Fibroblast of lung (primary cell): ENCODE measurements around the gene FOXJ1. TPM values are rescaled to one million over a fixed set of nuclear protein-coding genes. Genes with fewer than 3 reads are reported as not detected.

ENCODE experiments used
- DNase-seq, 2 donors: peaks; one replicate each; pipeline versions ENCODE4 v3.0.0 to v3.0.0-alpha.2; 2010; ENCODE audit warnings: low read depth in 2 of 2
- H2AFZ ChIP-seq: 2 replicates; pipeline ENCODE4 v1.5.1; 2012; ENCODE audit warnings: low read length, control low read depth, inconsistent platforms
- H3K27ac ChIP-seq: 2 replicates; pipeline ENCODE4 v1.5.1; 2011; ENCODE audit warnings: low read length, control low read depth; ENCODE audit not compliant: insufficient read depth
- H3K27me3 ChIP-seq: 2 replicates; pipeline ENCODE4 v1.5.1; 2011; ENCODE audit warnings: mild to moderate bottlenecking, low read length; ENCODE audit not compliant: control insufficient read depth, insufficient read depth
- H3K36me3 ChIP-seq: 2 replicates; pipeline ENCODE4 v1.5.1; 2011; ENCODE audit warnings: low read length; ENCODE audit not compliant: control insufficient read depth, insufficient read depth
- H3K4me1 ChIP-seq: 2 replicates; pipeline ENCODE4 v1.5.1; 2011; ENCODE audit warnings: low read length; ENCODE audit not compliant: control insufficient read depth, insufficient read depth; ENCODE audit errors: extremely low read depth
- H3K4me2 ChIP-seq: 2 replicates; pipeline ENCODE4 v1.5.1; 2011; ENCODE audit warnings: low read length, control low read depth; ENCODE audit not compliant: insufficient read depth; ENCODE audit errors: extremely low read depth
- H3K4me3 ChIP-seq, 4 experiments: fragments of 200-600 bp in 1 of 4; sonication (generic) in 1 of 4; replicated peaks in 1 of 4; 2 replicates each; pipeline ENCODE4 v1.5.1; 2011 to 2016; ENCODE audit warnings: low read length in 4 of 4, low read depth in 3 of 4, mild to moderate bottlenecking in 3 of 4, control low read depth in 2 of 4, inconsistent platforms in 1 of 4, mixed read lengths in 1 of 4; ENCODE audit not compliant: insufficient read depth in 1 of 4; ENCODE audit errors: control extremely low read depth in 1 of 4
- H3K79me2 ChIP-seq: 2 replicates; pipeline ENCODE4 v1.5.1; 2012; ENCODE audit warnings: mild to moderate bottlenecking, low read length, inconsistent platforms; ENCODE audit not compliant: control insufficient read depth, insufficient read depth
- H3K9ac ChIP-seq: 2 replicates; pipeline ENCODE4 v1.5.1; 2011; ENCODE audit warnings: mild to moderate bottlenecking, low read length, control low read depth; ENCODE audit not compliant: insufficient read depth
- H3K9me3 ChIP-seq: 2 replicates; pipeline ENCODE4 v1.5.1; 2012; ENCODE audit warnings: low read depth, low read length; ENCODE audit not compliant: control insufficient read depth, insufficient read depth
- H4K20me1 ChIP-seq: 2 replicates; pipeline ENCODE4 v1.5.1; 2011; ENCODE audit warnings: low read length; ENCODE audit not compliant: control insufficient read depth, insufficient read depth; ENCODE audit errors: extremely low read depth
- EZH2 ChIP-seq: IDR thresholded peaks from 2 replicates; pipeline ENCODE4 v1.5.1; 2012; ENCODE audit warnings: low read length, control low read depth, mild to moderate bottlenecking; ENCODE audit errors: missing control alignments
- polyA plus RNA-seq, 2 donors: library from polyadenylated mRNA; depleted of rRNA in 1 of 2; stranded (reverse) in 1 of 2; unstranded in 1 of 2; fragments of >200 nt; gene quantifications; 2 replicates each; pipeline ENCODE4 v1.2.1, GENCODE V29; 2011 to 2012; ENCODE audit warnings: missing spikeins in 1 of 2
- total RNA-seq: library from RNA; depleted of rRNA; stranded (reverse); fragments of >200 nt; gene quantifications from 2 replicates; pipeline ENCODE4 v1.2.1, GENCODE V29; 2014
- TF ChIP-seq, protein P1 (sequence below), 2 donors: IDR thresholded peaks in 1 of 2; conservative IDR thresholded peaks in 1 of 2; 1 replicate in 1 of 2; 2 replicates in 1 of 2; pipeline ENCODE4 v1.5.1; 2011 to 2012; ENCODE audit warnings: low read length in 2 of 2, control low read depth in 1 of 2, inconsistent platforms in 1 of 2, low read depth in 1 of 2, mild to moderate bottlenecking in 1 of 2

Gene FOXJ1
- total and polyA plus RNA-seq, 2 donors (not counting 1 experiment from before 2014, with no cell fraction given), result not detected

DNA sequence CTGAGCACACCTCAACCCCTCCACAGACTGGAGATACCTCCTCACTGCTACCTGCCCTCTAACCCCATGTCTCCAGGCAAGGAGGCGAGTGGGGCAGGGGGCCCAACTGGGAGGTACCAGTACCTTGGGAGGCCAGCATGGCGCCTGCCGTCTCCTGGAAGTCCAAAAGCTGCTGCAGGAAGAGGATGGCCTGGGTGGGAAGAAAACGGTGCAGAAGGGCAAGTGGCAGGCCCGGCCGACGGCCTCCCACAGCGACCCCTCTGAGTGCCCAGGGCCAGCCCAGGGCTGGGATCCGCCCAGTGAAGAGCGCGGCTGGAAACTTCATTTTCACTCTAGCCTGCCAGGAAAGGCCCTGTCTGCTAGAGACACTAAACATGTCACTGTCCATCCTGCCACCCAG, 53.5 kb downstream of the FOXJ1 start:
- H3K27me3 ChIP-seq, result no peaks in the 10 kb centered on the region
- H4K20me1 ChIP-seq, result no peaks in the 10 kb centered on the region
- peaks cover 31% of the 10 kb centered on the region for H3K36me3 ChIP-seq
- TF ChIP-seq EZH2, result no peak
- TF ChIP-seq, protein P1, sequence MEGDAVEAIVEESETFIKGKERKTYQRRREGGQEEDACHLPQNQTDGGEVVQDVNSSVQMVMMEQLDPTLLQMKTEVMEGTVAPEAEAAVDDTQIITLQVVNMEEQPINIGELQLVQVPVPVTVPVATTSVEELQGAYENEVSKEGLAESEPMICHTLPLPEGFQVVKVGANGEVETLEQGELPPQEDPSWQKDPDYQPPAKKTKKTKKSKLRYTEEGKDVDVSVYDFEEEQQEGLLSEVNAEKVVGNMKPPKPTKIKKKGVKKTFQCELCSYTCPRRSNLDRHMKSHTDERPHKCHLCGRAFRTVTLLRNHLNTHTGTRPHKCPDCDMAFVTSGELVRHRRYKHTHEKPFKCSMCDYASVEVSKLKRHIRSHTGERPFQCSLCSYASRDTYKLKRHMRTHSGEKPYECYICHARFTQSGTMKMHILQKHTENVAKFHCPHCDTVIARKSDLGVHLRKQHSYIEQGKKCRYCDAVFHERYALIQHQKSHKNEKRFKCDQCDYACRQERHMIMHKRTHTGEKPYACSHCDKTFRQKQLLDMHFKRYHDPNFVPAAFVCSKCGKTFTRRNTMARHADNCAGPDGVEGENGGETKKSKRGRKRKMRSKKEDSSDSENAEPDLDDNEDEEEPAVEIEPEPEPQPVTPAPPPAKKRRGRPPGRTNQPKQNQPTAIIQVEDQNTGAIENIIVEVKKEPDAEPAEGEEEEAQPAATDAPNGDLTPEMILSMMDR (conservative IDR thresholded peaks at IDR 0.05 in 1 of 2, IDR thresholded peaks at IDR 0.05 in 1 of 2; ENCODE audit: low read depth in 1 of 2, low read length in 2 of 2), result no peak
- no peaks in the 10 kb centered on the region for H3K9me3 ChIP-seq
- DNase-seq, result no peak
- H3K79me2 ChIP-seq, result no peaks in the 10 kb centered on the region
- H3K4me2 ChIP-seq, result no peak overlapping the region
- H2AFZ ChIP-seq, result no peak overlapping the region
- no peak overlapping the region for H3K4me3 ChIP-seq
- no peak overlapping the region for H3K27ac ChIP-seq
- no peaks in the 10 kb centered on the region for H3K4me1 ChIP-seq
- H3K9ac ChIP-seq, result no peak overlapping the region

DNA sequence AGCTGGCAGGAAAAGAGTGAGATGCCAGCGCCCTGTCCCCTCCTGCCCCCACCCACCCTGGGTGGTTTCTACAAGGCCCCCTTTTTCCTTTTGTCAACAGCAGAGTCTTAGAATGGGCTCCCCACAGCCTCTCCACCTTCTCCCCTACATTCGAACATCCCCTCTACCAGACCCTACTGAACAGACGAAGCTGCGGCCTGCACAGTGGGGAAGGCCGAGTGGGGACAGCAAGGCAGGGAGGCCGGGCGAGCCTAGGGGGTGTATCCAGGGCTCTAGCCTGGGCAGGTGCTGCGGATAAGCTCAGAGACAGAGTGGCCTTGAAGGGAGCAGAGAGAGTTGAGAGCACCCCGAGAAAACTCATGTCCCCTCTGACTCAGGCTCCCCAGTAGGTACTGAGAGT, 54.7 kb downstream of the FOXJ1 start:
- Histone ChIP-seq H3K4me2 (no peak overlapping the region), H3K4me1 (no peaks in the 10 kb centered on the region), H3K79me2 (no peaks in the 10 kb centered on the region), H3K9me3 (no peaks in the 10 kb centered on the region), H4K20me1 (no peaks in the 10 kb centered on the region), H3K27ac (no peak overlapping the region), H2AFZ (no peak overlapping the region), H3K36me3 (peaks cover 30% of the 10 kb centered on the region), H3K4me3 (no peak overlapping the region), H3K9ac (no peak overlapping the region), H3K27me3 (no peaks in the 10 kb centered on the region)
- TF ChIP-seq, protein P1 (conservative IDR thresholded peaks at IDR 0.05 in 1 of 2, IDR thresholded peaks at IDR 0.05 in 1 of 2; ENCODE audit: low read depth in 1 of 2, low read length in 2 of 2), result no peak
- no peak for TF ChIP-seq EZH2
- DNase-seq, result no peak

Other genes with a start within 250 kb of the FOXJ1 start
- gene TRIM65, start 244.3 kb downstream of the FOXJ1 start, total RNA-seq, result 15.9 and 17.2 TPM in 2 replicates
- 4.3 TPM in 2 replicates for gene TRIM65, start 244.3 kb downstream of the FOXJ1 start, polyA plus RNA-seq
- gene MRPL38, start 236.4 kb downstream of the FOXJ1 start, total RNA-seq, result 30.8 and 36.0 TPM in 2 replicates
- gene MRPL38, start 236.4 kb downstream of the FOXJ1 start, polyA plus RNA-seq, result 19.3 and 29.7 TPM in 2 replicates
- gene FBF1, start 200.2 kb downstream of the FOXJ1 start, total RNA-seq, result 10.5 and 11.2 TPM in 2 replicates
- gene FBF1, start 200.2 kb downstream of the FOXJ1 start, polyA plus RNA-seq, result 1.6 and 2.6 TPM in 2 replicates
- 44.4 and 70.5 TPM in 2 replicates for gene ACOX1, start 162.1 kb downstream of the FOXJ1 start, total RNA-seq
- 30.0 and 31.3 TPM in 2 replicates for gene ACOX1, start 162.1 kb downstream of the FOXJ1 start, polyA plus RNA-seq
- 9.4 and 12.6 TPM in 2 replicates for gene TEN1, start 162.0 kb downstream of the FOXJ1 start, total RNA-seq
- gene TEN1, start 162.0 kb downstream of the FOXJ1 start, polyA plus RNA-seq, result 10.3 and 11.4 TPM in 2 replicates
- gene CDK3, start 140.4 kb downstream of the FOXJ1 start, total RNA-seq, result 1.3 TPM in 2 replicates
- gene CDK3, start 140.4 kb downstream of the FOXJ1 start, polyA plus RNA-seq, result 1.7 and 2.3 TPM in 2 replicates
- gene EVPL, start 113.9 kb downstream of the FOXJ1 start, total RNA-seq, result not detected in 2 replicates
- gene EVPL, start 113.9 kb downstream of the FOXJ1 start, polyA plus RNA-seq, result not detected in 2 replicates
- 23.6 and 34.0 TPM in 2 replicates for gene SRP68, start 68.7 kb downstream of the FOXJ1 start, total RNA-seq
- 68.6 and 81.5 TPM in 2 replicates for gene SRP68, start 68.7 kb downstream of the FOXJ1 start, polyA plus RNA-seq
- not detected in 2 replicates for gene GALR2, start 66.5 kb downstream of the FOXJ1 start, total RNA-seq
- not detected in 2 replicates for gene GALR2, start 66.5 kb downstream of the FOXJ1 start, polyA plus RNA-seq
- gene ZACN, start 62.1 kb downstream of the FOXJ1 start, total RNA-seq, result not detected in 2 replicates
- not detected in 2 replicates for gene ZACN, start 62.1 kb downstream of the FOXJ1 start, polyA plus RNA-seq
- gene EXOC7, start 37.5 kb downstream of the FOXJ1 start, total RNA-seq, result 76.8 and 88.8 TPM in 2 replicates
- gene EXOC7, start 37.5 kb downstream of the FOXJ1 start, polyA plus RNA-seq, result 66.8 and 85.4 TPM in 2 replicates
- 0.51 and 3.1 TPM in 2 replicates for gene RNF157, start 99.2 kb upstream of the FOXJ1 start, total RNA-seq
- gene RNF157, start 99.2 kb upstream of the FOXJ1 start, polyA plus RNA-seq, result 2.0 and 7.7 TPM in 2 replicates
- 2.6 and 7.3 TPM in 2 replicates for gene UBALD2, start 124.1 kb upstream of the FOXJ1 start, total RNA-seq
- 4.1 and 9.4 TPM in 2 replicates for gene UBALD2, start 124.1 kb upstream of the FOXJ1 start, polyA plus RNA-seq
- gene QRICH2, start 167.0 kb upstream of the FOXJ1 start, total RNA-seq, result 4.3 and 4.6 TPM in 2 replicates
- gene QRICH2, start 167.0 kb upstream of the FOXJ1 start, polyA plus RNA-seq, result 0.26 and 0.42 TPM in 2 replicates
- gene PRPSAP1, start 212.7 kb upstream of the FOXJ1 start, total RNA-seq, result 32.7 and 59.8 TPM in 2 replicates
- gene PRPSAP1, start 212.7 kb upstream of the FOXJ1 start, polyA plus RNA-seq, result 56.8 and 56.9 TPM in 2 replicates
- gene SPHK1, start 243.4 kb upstream of the FOXJ1 start, total RNA-seq, result 5.0 and 22.3 TPM in 2 replicates
- 9.4 and 11.5 TPM in 2 replicates for gene SPHK1, start 243.4 kb upstream of the FOXJ1 start, polyA plus RNA-seq